HEK293 (cell line): ENCODE data around the gene MARK4.

Source experiments
- BCL11A ChIP-seq: fragments of 450-650 bp; formaldehyde crosslinking; IDR thresholded peaks from 2 replicates; pipeline ENCODE4 v1.5.1; 2016; ENCODE audit warnings: low read depth, missing biosample characterization, missing genetic modification characterization
- CTCF ChIP-seq: fragments of 450-650 bp; formaldehyde crosslinking; IDR thresholded peaks from 2 replicates; pipeline ENCODE4 v1.5.1; 2016; ENCODE audit warnings: missing biosample characterization, missing genetic modification characterization
- TSHZ1 ChIP-seq: fragments of 450-650 bp; formaldehyde crosslinking; IDR thresholded peaks from 2 replicates; pipeline ENCODE4 v1.5.1; 2016; ENCODE audit warnings: missing biosample characterization, missing genetic modification characterization, borderline replicate concordance
- ZNF23 ChIP-seq: fragments of 450-650 bp; formaldehyde crosslinking; IDR thresholded peaks from 2 replicates; pipeline ENCODE4 v1.5.1; 2016; ENCODE audit warnings: missing biosample characterization, missing genetic modification characterization, borderline replicate concordance
- ZNF677 ChIP-seq: fragments of 450-650 bp; IDR thresholded peaks from 2 replicates; pipeline ENCODE4 v1.5.0; 2018; ENCODE audit warnings: missing biosample characterization, mild to moderate bottlenecking, missing genetic modification characterization, moderate library complexity

GRCh38 chr19:45322311-45322710 lies 71.2 kb downstream of the MARK4 start:
- no peak for TF ChIP-seq CTCF (tag by site-specific recombination)
- no peak for TF ChIP-seq ZNF23 (tag by site-specific recombination)
- TF ChIP-seq ZNF677 (tag by site-specific recombination) = no peak
- no peak for TF ChIP-seq TSHZ1 (tag by site-specific recombination)
- no peak for TF ChIP-seq BCL11A (tag by site-specific recombination)
